SK-N-SH (cell line): ENCODE measurements around the gene NCKAP5L. TPM values are rescaled to one million over a fixed set of nuclear protein-coding genes. Genes with fewer than 3 reads are reported as not detected.

Source experiments
- CTCF ChIA-PET: fragments of 300-600, 350-600 bp; formaldehyde crosslinking; extraction: SDS; loops from one replicate; lab custom pipeline; 2021; lab: Yijun Ruan, JAX
- POLR2A ChIA-PET: fragments of 350-600 bp; sonication (Branson Sonifier 250); formaldehyde crosslinking; extraction: SDS; loops from one replicate; lab custom pipeline; 2020; ENCODE audit warnings: antibody characterized with exemption, inconsistent platforms; lab: Yijun Ruan, JAX
- DNase-seq: peaks from one replicate; pipeline ENCODE4 v3.0.0; 2012
- H2AFZ ChIP-seq: fragments of 200-600 bp; sonication (generic); 2 replicates; pipeline ENCODE4 v1.8.1; 2016; ENCODE audit warnings: antibody characterized with exemption, mild to moderate bottlenecking, low read depth
- H3F3A ChIP-seq: fragments of 200-600 bp; sonication (generic); replicated peaks from 2 replicates; pipeline ENCODE3; 2016; ENCODE audit warnings: antibody characterized with exemption, mild to moderate bottlenecking; ENCODE audit not compliant: insufficient read depth
- H3K27ac ChIP-seq, 2 experiments: fragments of 200-500 bp in 1 of 2; fragments of 200-600 bp in 1 of 2; sonication (Bioruptor generic) in 1 of 2; sonication (generic), shearing (Covaris generic) in 1 of 2; 2 replicates each; pipeline versions ENCODE4 v1.5.1 to v1.6.1; 2014 to 2016; ENCODE audit warnings: low read depth in 2 of 2, inconsistent platforms in 1 of 2, low read length in 1 of 2, mild to moderate bottlenecking in 1 of 2, mixed read lengths in 1 of 2
- H3K27me3 ChIP-seq: fragments of 200-600 bp; sonication (generic), shearing (Covaris generic); 2 replicates; pipeline ENCODE4 v1.6.1; 2016; ENCODE audit warnings: mixed run types; ENCODE audit not compliant: insufficient read depth
- H3K36me3 ChIP-seq, 2 experiments: fragments of 200-500 bp in 1 of 2; fragments of 200-600 bp in 1 of 2; sonication (Bioruptor generic) in 1 of 2; sonication (generic) in 1 of 2; replicated peaks in 1 of 2; 2 replicates each; pipeline versions ENCODE3 to v1.5.1; 2014 to 2016; ENCODE audit warnings: low read length in 1 of 2, mild to moderate bottlenecking in 1 of 2; ENCODE audit not compliant: insufficient read depth in 2 of 2, control insufficient read depth in 1 of 2
- H3K4me1 ChIP-seq, 2 experiments: fragments of 200-500 bp in 1 of 2; fragments of 200-600 bp in 1 of 2; sonication (Bioruptor generic) in 1 of 2; sonication (generic), shearing (Covaris generic) in 1 of 2; 2 replicates each; pipeline versions ENCODE4 v1.5.1 to v1.6.1; 2014 to 2016; ENCODE audit warnings: low read depth in 1 of 2, low read length in 1 of 2, mixed run types in 1 of 2; ENCODE audit not compliant: insufficient read depth in 2 of 2, control insufficient read depth in 1 of 2
- H3K4me2 ChIP-seq: fragments of 200-600 bp; sonication (generic), shearing (Covaris generic); 2 replicates; pipeline ENCODE4 v1.6.1; 2017; ENCODE audit warnings: mixed run types
- H3K4me3 ChIP-seq, 2 experiments: fragments of 200-500 bp in 1 of 2; fragments of 200-600 bp in 1 of 2; sonication (Bioruptor generic) in 1 of 2; sonication (generic), shearing (Covaris generic) in 1 of 2; 2 replicates each; pipeline versions ENCODE4 v1.5.1 to v1.8.1; 2014 to 2016; ENCODE audit warnings: low read depth in 2 of 2, inconsistent platforms in 1 of 2, low read length in 1 of 2, mild to moderate bottlenecking in 1 of 2, mixed read lengths in 1 of 2, moderate library complexity in 1 of 2
- H3K79me2 ChIP-seq: fragments of 200-600 bp; sonication (generic); 2 replicates; pipeline ENCODE4 v1.8.1; 2017; ENCODE audit warnings: mild to moderate bottlenecking; ENCODE audit not compliant: insufficient read depth
- H3K9ac ChIP-seq: fragments of 200-600 bp; sonication (generic); 2 replicates; pipeline ENCODE4 v1.6.1; 2017; ENCODE audit warnings: mixed run types
- H3K9me2 ChIP-seq: fragments of 200-600 bp; sonication (generic); 2 replicates; pipeline ENCODE4 v1.6.1; 2017; ENCODE audit warnings: mixed run types
- H3K9me3 ChIP-seq: fragments of 200-600 bp; sonication (generic); 2 replicates; pipeline ENCODE4 v1.6.1; 2017; ENCODE audit warnings: mixed run types, mild to moderate bottlenecking, moderate library complexity
- H4K20me1 ChIP-seq: fragments of 200-600 bp; sonication (generic); 2 replicates; pipeline ENCODE4 v1.6.1; 2017; ENCODE audit warnings: mild to moderate bottlenecking, mixed run types; ENCODE audit not compliant: insufficient read depth
- CTCF ChIP-seq: fragments of 200-600 bp; sonication (generic); IDR thresholded peaks from 2 replicates; pipeline ENCODE4 v1.6.1; 2017; ENCODE audit warnings: antibody characterized with exemption, mild to moderate bottlenecking, moderate library complexity
- FOXJ3 ChIP-seq: sonication (generic); formaldehyde crosslinking; IDR thresholded peaks from 2 replicates; pipeline ENCODE4 v1.5.1; 2020; ENCODE audit warnings: mild to moderate bottlenecking, missing genetic modification reagents
- FOXM1 ChIP-seq: IDR thresholded peaks from 2 replicates; pipeline ENCODE4 v1.4.0; 2012; ENCODE audit warnings: low read depth, mild to moderate bottlenecking
- GABPA ChIP-seq: IDR thresholded peaks from 2 replicates; pipeline ENCODE4 v1.4.0; 2012; ENCODE audit warnings: low read depth, mild to moderate bottlenecking
- JUND ChIP-seq: IDR thresholded peaks from 2 replicates; pipeline ENCODE4 v1.4.0; 2012
- MEF2A ChIP-seq: IDR thresholded peaks from 2 replicates; pipeline ENCODE4 v1.4.0; 2012; ENCODE audit warnings: low read depth, borderline replicate concordance
- PBX3 ChIP-seq: IDR thresholded peaks from 2 replicates; pipeline ENCODE4; 2012
- RAD21 ChIP-seq: IDR thresholded peaks from 2 replicates; pipeline ENCODE4 v1.6.1; 2012; ENCODE audit warnings: mild to moderate bottlenecking, low read length
- REST ChIP-seq: IDR thresholded peaks from 2 replicates; pipeline ENCODE4 v1.6.1; 2012; ENCODE audit warnings: mild to moderate bottlenecking, low read depth, low read length, moderate library complexity
- RXRA ChIP-seq: IDR thresholded peaks from 2 replicates; pipeline ENCODE4 v1.4.0; 2012; ENCODE audit warnings: low read depth, mild to moderate bottlenecking, borderline replicate concordance
- SMC3 ChIP-seq: IDR thresholded peaks from 2 replicates; pipeline ENCODE4 v1.6.1; 2012; ENCODE audit warnings: low read depth, low read length, improper control_type of control experiment
- TAF1 ChIP-seq: IDR thresholded peaks from 2 replicates; pipeline ENCODE4 v1.6.1; 2012; ENCODE audit warnings: low read depth, mild to moderate bottlenecking, low read length, moderate library complexity, borderline replicate concordance
- TCF12 ChIP-seq: IDR thresholded peaks from 2 replicates; pipeline ENCODE4 v1.4.0; 2012
- USF1 ChIP-seq: IDR thresholded peaks from 2 replicates; pipeline ENCODE4 v1.4.0; 2012; ENCODE audit warnings: low read depth, borderline replicate concordance
- USF2 ChIP-seq: fragments of 150-350 bp; IDR thresholded peaks from 2 replicates; pipeline ENCODE4 v1.6.1; 2017; ENCODE audit warnings: antibody characterized with exemption, low read length, low read depth, borderline replicate concordance
- YY1 ChIP-seq: IDR thresholded peaks from 2 replicates; pipeline ENCODE4 v1.4.0; 2012; ENCODE audit warnings: low read depth, mild to moderate bottlenecking
- WGBS: methylation state at CpG from one replicate; pipeline ENCODE4 v1.1.6; 2017; ENCODE audit warnings: low lambda C conversion rate; 5-methylcytosine and 5-hydroxymethylcytosine counted together
- polyA plus RNA-seq, 3 experiments: library from polyadenylated mRNA; depleted of rRNA; stranded (reverse); fragments of >200 nt; gene quantifications; 2 replicates each; pipeline ENCODE4 v1.2.3, GENCODE V29; 2012

NCKAP5L gene
- polyA plus RNA-seq, 1 of the 3 experiments (the other 2 are of a cell fraction): 8.9 TPM

GRCh38 chr12:49798934-49799333 lies 29.3 kb downstream of the NCKAP5L start:
- ChIA-PET CTCF (interaction anchor here (0.9 to 3.8 kb wide), 3 partner anchors 36 to 168 kb away, joined by 3 to 14 read pairs (median 7); partner anchors contain the start of gene TMBIM6), POLR2A (interaction anchor here (0.6 kb wide), 1 partner anchor 44 kb away, joined by 3 read pairs; no protein-coding TSS in a partner anchor)
- peaks cover 0 to 73% of the 10 kb centered on the region in 2 experiments for H3K36me3 ChIP-seq
- no peaks in the 10 kb centered on the region for H3F3A ChIP-seq
- H3K9ac ChIP-seq: no peak overlapping the region
- TF ChIP-seq MEF2A: no peak
- TF ChIP-seq RXRA: no peak
- TF ChIP-seq TCF12: no peak
- TF ChIP-seq JUND: no peak
- no peak for TF ChIP-seq PBX3
- TF ChIP-seq YY1: no peak
- no peak for TF ChIP-seq TAF1
- no peak for TF ChIP-seq USF1
- no peak for TF ChIP-seq CTCF
- TF ChIP-seq FOXJ3 (CRISPR knock-in tag): no peak
- no peak for TF ChIP-seq USF2
- no peak for TF ChIP-seq SMC3
- TF ChIP-seq FOXM1: no peak
- TF ChIP-seq GABPA: no peak
- TF ChIP-seq REST: no peak
- TF ChIP-seq RAD21: no peak
- H3K4me1 ChIP-seq: no peaks in the 10 kb centered on the region
- no peak overlapping the region for H3K27ac ChIP-seq
- H3K4me2 ChIP-seq: no peak overlapping the region
- H3K4me3 ChIP-seq: no peak overlapping the region
- no peaks in the 10 kb centered on the region for H4K20me1 ChIP-seq
- 92% methylated on average over 2 of the region's 2 CpGs for WGBS
- DNase-seq: no peak
- H3K27me3 ChIP-seq: no peaks in the 10 kb centered on the region
- H3K9me3 ChIP-seq: no peaks in the 10 kb centered on the region
- no peak overlapping the region for H2AFZ ChIP-seq
- no peaks in the 10 kb centered on the region for H3K9me2 ChIP-seq
- no peaks in the 10 kb centered on the region for H3K79me2 ChIP-seq
